HepG2 (cell line): Measurements from ENCODE around the gene ASB16. TPM values are rescaled to one million over a fixed set of nuclear protein-coding genes. Genes with fewer than 3 reads are reported as not detected.

Experiments used
- ARID5B ChIP-seq: IDR thresholded peaks from 2 replicates; pipeline ENCODE4 v1.4.0; 2020; ENCODE audit warnings: mild to moderate bottlenecking, missing genetic modification reagents
- BORCS8-MEF2B ChIP-seq: sonication (generic); formaldehyde crosslinking; IDR thresholded peaks from 2 replicates; pipeline ENCODE4 v1.8.0; 2022; ENCODE audit warnings: mild to moderate bottlenecking, missing genetic modification reagents
- CAMTA2 ChIP-seq: sonication (generic); formaldehyde crosslinking; IDR thresholded peaks from 2 replicates; pipeline ENCODE4 v1.4.0; 2020; ENCODE audit warnings: mild to moderate bottlenecking, missing genetic modification reagents, borderline replicate concordance
- HNRNPK ChIP-seq: fragments of 200-400 bp; formaldehyde crosslinking; IDR thresholded peaks from 2 replicates; pipeline ENCODE4 v1.6.1; 2018; ENCODE audit warnings: low read length, low read depth, moderate library complexity, mild to moderate bottlenecking; ENCODE audit not compliant: poor library complexity, severe bottlenecking
- IRX3 ChIP-seq: sonication (generic); formaldehyde crosslinking; IDR thresholded peaks from 2 replicates; pipeline ENCODE4 v1.8.1; 2023; ENCODE audit warnings: mild to moderate bottlenecking, low read depth, missing genetic modification reagents, borderline replicate concordance
- MAFG ChIP-seq: sonication (generic); formaldehyde crosslinking; IDR thresholded peaks from 2 replicates; pipeline ENCODE4 v1.5.1; 2020; ENCODE audit warnings: mild to moderate bottlenecking, missing genetic modification reagents
- NFE2 ChIP-seq: sonication (generic); formaldehyde crosslinking; IDR thresholded peaks from 2 replicates; pipeline ENCODE4 v1.4.0; 2020; ENCODE audit warnings: missing genetic modification reagents
- SOX6 ChIP-seq, 2 experiments: fragments of 450-650 bp in 1 of 2; sonication (generic) in 1 of 2; formaldehyde crosslinking in 1 of 2; IDR thresholded peaks; 2 replicates each; pipeline versions ENCODE4 v1.4.0 to v1.6.1; 2017 to 2020; ENCODE audit warnings: antibody characterized with exemption in 1 of 2, mild to moderate bottlenecking in 1 of 2, missing genetic modification reagents in 1 of 2
- XRCC5 ChIP-seq: fragments of 200-400 bp; formaldehyde crosslinking; optimal IDR thresholded peaks from 2 replicates; pipeline ENCODE3; 2017; ENCODE audit warnings: mild to moderate bottlenecking, low read length
- ZBTB33 ChIP-seq: sonication (generic); formaldehyde crosslinking; IDR thresholded peaks from 2 replicates; pipeline ENCODE4 v1.4.0; 2020; ENCODE audit warnings: missing genetic modification reagents
- ZFP90 ChIP-seq: sonication (generic); formaldehyde crosslinking; IDR thresholded peaks from 2 replicates; pipeline ENCODE4 v1.8.0; 2022; ENCODE audit warnings: missing genetic modification reagents, mild to moderate bottlenecking, inconsistent platforms, borderline replicate concordance
- polyA plus RNA-seq, 8 experiments: library from polyadenylated mRNA; depleted of rRNA in 3 of 8; stranded (reverse) in 7 of 8; unstranded in 1 of 8; fragments of >200 nt; fragmentation: Illumina TruSeq in 4 of 8; extraction: Trizol in 4 of 8; gene quantifications; 2 replicates each; pipeline versions ENCODE4 v1.2.1 to v1.2.3, GENCODE V29; 2011 to 2016; ENCODE audit warnings: low read depth in 4 of 8, missing spikeins in 1 of 8, mixed read lengths in 1 of 8; ENCODE audit not compliant: insufficient read depth in 1 of 8
- total RNA-seq, 5 experiments: library from RNA; depleted of rRNA; stranded (reverse); fragments of >200 nt; fragmentation: Illumina TruSeq; extraction: Trizol; gene quantifications; 2 replicates each; pipeline ENCODE4 v1.2.3, GENCODE V29; 2016; ENCODE audit warnings: low read depth in 1 of 5
- TF ChIP-seq, protein P1 (sequence below): sonication (generic); formaldehyde crosslinking; IDR thresholded peaks from 2 replicates; pipeline ENCODE4 v1.5.1; 2020; ENCODE audit warnings: mild to moderate bottlenecking, moderate library complexity, missing genetic modification reagents
- TF ChIP-seq, protein P2 (sequence below): sonication (generic); formaldehyde crosslinking; IDR thresholded peaks from 2 replicates; pipeline ENCODE4 v1.9.0; 2021; ENCODE audit warnings: missing genetic modification reagents, borderline replicate concordance
- TF ChIP-seq, protein P3 (sequence below): sonication (generic); formaldehyde crosslinking; IDR thresholded peaks from 2 replicates; pipeline ENCODE4 v1.5.0; 2020; ENCODE audit warnings: missing genetic modification reagents, mild to moderate bottlenecking, borderline replicate concordance

Gene ASB16
- total and polyA plus RNA-seq, 2 of the 13 experiments (the other 11 are each of a cell fraction or from before 2014, with no cell fraction given): 0.07 TPM; not detected in 1

DNA sequence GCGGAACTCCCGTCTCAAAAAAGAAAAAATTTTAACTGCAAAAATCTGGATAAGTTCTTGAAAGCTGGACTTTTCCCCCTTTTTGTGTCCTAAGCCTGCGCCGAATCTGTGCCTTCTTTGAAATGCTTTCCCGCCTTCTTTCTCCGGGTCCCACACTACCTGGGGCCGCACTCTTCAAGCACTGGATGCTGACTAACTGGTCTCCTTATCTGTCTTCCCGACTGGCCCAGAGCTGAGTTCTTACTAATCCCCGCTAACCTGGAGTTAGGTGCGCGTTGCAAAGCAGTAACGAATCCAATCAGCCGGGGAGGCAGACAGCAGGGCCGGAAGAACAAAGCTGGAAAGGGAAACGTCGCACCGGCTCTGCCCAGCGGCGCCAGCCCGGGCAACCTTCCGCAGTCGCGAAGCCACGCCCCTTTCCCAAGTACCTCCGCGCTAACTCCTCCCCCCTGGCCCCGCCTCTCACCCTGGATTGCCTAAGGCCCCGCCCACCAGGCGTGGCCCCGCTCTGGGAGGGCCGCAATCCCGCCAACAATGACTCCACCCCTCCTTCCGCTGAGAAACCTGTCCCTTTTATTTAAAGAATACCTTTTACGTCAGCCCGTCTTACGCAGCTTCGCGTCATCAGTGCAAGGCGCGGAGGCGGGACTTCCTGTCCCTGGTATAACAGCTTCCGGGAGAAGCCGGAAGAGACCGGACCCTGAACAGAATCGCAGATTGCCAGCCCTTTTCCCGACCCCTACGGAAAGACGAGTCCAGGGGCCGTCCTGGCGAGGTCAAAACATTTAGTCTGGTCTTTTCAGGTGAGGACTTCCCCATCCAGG, 16.0 kb downstream of the ASB16 start, which contains the start of gene TMUB2 (continued):
- TF ChIP-seq, protein P1, sequence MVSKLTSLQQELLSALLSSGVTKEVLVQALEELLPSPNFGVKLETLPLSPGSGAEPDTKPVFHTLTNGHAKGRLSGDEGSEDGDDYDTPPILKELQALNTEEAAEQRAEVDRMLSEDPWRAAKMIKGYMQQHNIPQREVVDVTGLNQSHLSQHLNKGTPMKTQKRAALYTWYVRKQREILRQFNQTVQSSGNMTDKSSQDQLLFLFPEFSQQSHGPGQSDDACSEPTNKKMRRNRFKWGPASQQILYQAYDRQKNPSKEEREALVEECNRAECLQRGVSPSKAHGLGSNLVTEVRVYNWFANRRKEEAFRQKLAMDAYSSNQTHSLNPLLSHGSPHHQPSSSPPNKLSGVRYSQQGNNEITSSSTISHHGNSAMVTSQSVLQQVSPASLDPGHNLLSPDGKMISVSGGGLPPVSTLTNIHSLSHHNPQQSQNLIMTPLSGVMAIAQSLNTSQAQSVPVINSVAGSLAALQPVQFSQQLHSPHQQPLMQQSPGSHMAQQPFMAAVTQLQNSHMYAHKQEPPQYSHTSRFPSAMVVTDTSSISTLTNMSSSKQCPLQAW (CRISPR knock-in tag): peak; percentile 87
- TF ChIP-seq IRX3: no peak
- peak; percentile 25 for TF ChIP-seq HNRNPK
- TF ChIP-seq ARID5B (CRISPR knock-in tag): 0 out of 2 replicates have a peak, but pooled peaks have one; percentile 20
- TF ChIP-seq ZBTB33 (CRISPR knock-in tag): peak; percentile 12; the same call in 1 of the 2 replicates
- TF ChIP-seq BORCS8-MEF2B: peak; percentile 16; the same call in 1 of the 2 replicates
- no peak for TF ChIP-seq SOX6 (IDR thresholded peaks at IDR 0.05)
- TF ChIP-seq SOX6 (CRISPR knock-in tag; IDR thresholded peaks at IDR 0.05): peak; percentile 88
- TF ChIP-seq, protein P2, sequence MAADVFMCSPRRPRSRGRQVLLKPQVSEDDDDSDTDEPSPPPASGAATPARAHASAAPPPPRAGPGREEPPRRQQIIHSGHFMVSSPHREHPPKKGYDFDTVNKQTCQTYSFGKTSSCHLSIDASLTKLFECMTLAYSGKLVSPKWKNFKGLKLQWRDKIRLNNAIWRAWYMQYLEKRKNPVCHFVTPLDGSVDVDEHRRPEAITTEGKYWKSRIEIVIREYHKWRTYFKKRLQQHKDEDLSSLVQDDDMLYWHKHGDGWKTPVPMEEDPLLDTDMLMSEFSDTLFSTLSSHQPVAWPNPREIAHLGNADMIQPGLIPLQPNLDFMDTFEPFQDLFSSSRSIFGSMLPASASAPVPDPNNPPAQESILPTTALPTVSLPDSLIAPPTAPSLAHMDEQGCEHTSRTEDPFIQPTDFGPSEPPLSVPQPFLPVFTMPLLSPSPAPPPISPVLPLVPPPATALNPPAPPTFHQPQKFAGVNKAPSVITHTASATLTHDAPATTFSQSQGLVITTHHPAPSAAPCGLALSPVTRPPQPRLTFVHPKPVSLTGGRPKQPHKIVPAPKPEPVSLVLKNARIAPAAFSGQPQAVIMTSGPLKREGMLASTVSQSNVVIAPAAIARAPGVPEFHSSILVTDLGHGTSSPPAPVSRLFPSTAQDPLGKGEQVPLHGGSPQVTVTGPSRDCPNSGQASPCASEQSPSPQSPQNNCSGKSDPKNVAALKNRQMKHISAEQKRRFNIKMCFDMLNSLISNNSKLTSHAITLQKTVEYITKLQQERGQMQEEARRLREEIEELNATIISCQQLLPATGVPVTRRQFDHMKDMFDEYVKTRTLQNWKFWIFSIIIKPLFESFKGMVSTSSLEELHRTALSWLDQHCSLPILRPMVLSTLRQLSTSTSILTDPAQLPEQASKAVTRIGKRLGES (CRISPR knock-in tag): peak; percentile 47; the same call in 1 of the 2 replicates
- TF ChIP-seq, protein P3, sequence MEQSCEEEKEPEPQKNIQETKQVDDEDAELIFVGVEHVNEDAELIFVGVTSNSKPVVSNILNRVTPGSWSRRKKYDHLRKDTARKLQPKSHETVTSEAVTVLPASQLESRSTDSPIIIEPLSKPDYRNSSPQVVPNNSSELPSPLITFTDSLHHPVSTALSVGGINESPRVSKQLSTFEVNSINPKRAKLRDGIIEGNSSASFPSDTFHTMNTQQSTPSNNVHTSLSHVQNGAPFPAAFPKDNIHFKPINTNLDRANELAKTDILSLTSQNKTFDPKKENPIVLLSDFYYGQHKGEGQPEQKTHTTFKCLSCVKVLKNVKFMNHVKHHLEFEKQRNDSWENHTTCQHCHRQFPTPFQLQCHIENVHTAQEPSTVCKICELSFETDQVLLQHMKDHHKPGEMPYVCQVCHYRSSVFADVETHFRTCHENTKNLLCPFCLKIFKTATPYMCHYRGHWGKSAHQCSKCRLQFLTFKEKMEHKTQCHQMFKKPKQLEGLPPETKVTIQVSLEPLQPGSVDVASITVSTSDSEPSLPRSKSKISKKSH (CRISPR knock-in tag): peak; percentile 23; the same call in 1 of the 2 replicates
- TF ChIP-seq MAFG: no peak
- TF ChIP-seq CAMTA2 (CRISPR knock-in tag): 0 out of 2 replicates have a peak, but pooled peaks have one; percentile 10
- peak; percentile 96 for TF ChIP-seq ZFP90 (CRISPR knock-in tag)
- peak; percentile 46 for TF ChIP-seq XRCC5
- no peak for TF ChIP-seq NFE2 (CRISPR knock-in tag)
